Panc1 (cell line): Measurements from ENCODE around the gene ERC2. TPM values are rescaled to one million over a fixed set of nuclear protein-coding genes. Genes with fewer than 3 reads are reported as not detected.

Experiments
- ATAC-seq: fragments of 200-7000 bp; cut with Tn5 transposase; 2 replicates; pipeline ENCODE4 v1.9.1; 2020; ENCODE audit warnings: mild to moderate bottlenecking, moderate library complexity
- BruUV-seq: library from RNA; stranded (reverse); fragments of 400-500 nt; replicated peaks from 2 replicates; lab custom pipeline; 2021; lab: Mats Ljungman, UMichigan
- CTCF ChIA-PET: fragments of 300-600 bp; sonication (Branson Sonifier 250); formaldehyde crosslinking; loops from one replicate; lab custom pipeline; 2022; ENCODE audit warnings: antibody characterized with exemption; lab: Charles Lee
- POLR2A ChIA-PET: fragments of 300-600 bp; sonication (Branson Sonifier 250); formaldehyde crosslinking; loops from one replicate; lab custom pipeline; 2022; ENCODE audit warnings: antibody characterized with exemption; lab: Charles Lee
- DNase-seq: peaks from one replicate; pipeline ENCODE4 v3.0.0-alpha.2; 2010; ENCODE audit warnings: low read depth, low spot score
- H3K27ac ChIP-seq: 2 replicates; pipeline ENCODE4 v1.5.1; 2011; ENCODE audit warnings: mild to moderate bottlenecking, low read length, inconsistent platforms
- H3K27me3 ChIP-seq: fragments of 200-500 bp; sonication (Bioruptor generic); 2 replicates; pipeline ENCODE4 v1.6.0; 2014; ENCODE audit warnings: low read length, inconsistent platforms; ENCODE audit not compliant: control insufficient read depth, insufficient read depth
- H3K36me3 ChIP-seq: fragments of 200-500 bp; sonication (Bioruptor generic); 2 replicates; pipeline ENCODE4 v1.5.1; 2014; ENCODE audit warnings: inconsistent platforms, mild to moderate bottlenecking, low read length, moderate library complexity; ENCODE audit not compliant: control insufficient read depth, insufficient read depth
- H3K4me1 ChIP-seq: 2 replicates; pipeline ENCODE4 v1.5.1; 2011; ENCODE audit warnings: inconsistent platforms, mild to moderate bottlenecking, low read length, moderate library complexity; ENCODE audit not compliant: control insufficient read depth, insufficient read depth
- H3K4me3 ChIP-seq, 2 experiments: 2 replicates each; pipeline ENCODE4 v1.5.1; 2011 to 2012; ENCODE audit warnings: low read depth in 2 of 2, low read length in 2 of 2, mild to moderate bottlenecking in 2 of 2, inconsistent platforms in 1 of 2, moderate library complexity in 1 of 2
- H3K9me3 ChIP-seq: fragments of 200-500 bp; sonication (Bioruptor generic); 2 replicates; pipeline ENCODE4 v1.5.1; 2014; ENCODE audit warnings: low read depth, mild to moderate bottlenecking, inconsistent platforms, low read length, moderate library complexity; ENCODE audit not compliant: control insufficient read depth, insufficient read depth
- CTCF ChIP-seq: fragments of 450-650 bp; IDR thresholded peaks from 2 replicates; pipeline ENCODE4 v1.5.1; 2017; ENCODE audit warnings: mild to moderate bottlenecking
- POLR2AphosphoS5 ChIP-seq: IDR thresholded peaks from 2 replicates; pipeline ENCODE4 v1.6.1; 2012; ENCODE audit warnings: mild to moderate bottlenecking, low read depth, low read length, moderate library complexity
- REST ChIP-seq, 2 experiments: IDR thresholded peaks; 2 replicates each; pipeline ENCODE4 v1.6.1; 2011 to 2012; ENCODE audit warnings: low read depth in 2 of 2, control low read depth in 1 of 2, low read length in 1 of 2, mild to moderate bottlenecking in 1 of 2, moderate library complexity in 1 of 2; ENCODE audit not compliant: insufficient read depth in 1 of 2
- SIN3A ChIP-seq: IDR thresholded peaks from 2 replicates; pipeline ENCODE4 v1.6.1; 2012; ENCODE audit warnings: low read depth, mild to moderate bottlenecking, low read length, moderate library complexity, borderline replicate concordance; ENCODE audit not compliant: insufficient read depth
- TCF7L2 ChIP-seq: IDR thresholded peaks from 2 replicates; pipeline ENCODE4 v1.6.1; 2011; ENCODE audit warnings: mild to moderate bottlenecking, low read depth, low read length, inconsistent platforms
- in situ Hi-C: cut with HindIII; loops from 2 replicates; pipeline ENCODE4 v1.10.0; 2016; ENCODE audit warnings: low sequenced_read_pairs, low pct_unique_long_range_greater_than_20kb
- intact Hi-C: fragments of 100-400 bp; cut with micrococcal nuclease; formaldehyde crosslinking; loops from one replicate; pipeline ENCODE4 v1.10.0; 2022; ENCODE audit not compliant: unreplicated experiment
- total RNA-seq: library from RNA; stranded (reverse); gene quantifications from one replicate; pipeline ENCODE4 v1.2.1, GENCODE V29; 2021; ENCODE audit not compliant: unreplicated experiment

ERC2 gene
- total RNA-seq, 1 experiment from 2014 or later = 0.33 TPM

- ATAC-seq (peak; percentile 83), DNase-seq (no peak)
- in situ Hi-C loops = no loop called here
These were observed 983.2 kb downstream of the ERC2 start for GRCh38 chr3:55484801-55485791.

GRCh38 chr3:55484191-55484689, 984.0 kb downstream of the ERC2 start:
- Histone ChIP-seq H3K27me3 (peaks cover 8% of the 10 kb centered on the region; the same call in 1 of the 2 replicates), H3K36me3 (no peaks in the 10 kb centered on the region), H3K27ac (no peak overlapping the region), H3K4me3 (peak overlapping the region in 1 of 2 experiments; percentile 30; a peak in 1 of 4 replicates), H3K9me3 (no peaks in the 10 kb centered on the region), H3K4me1 (peaks cover 6% of the 10 kb centered on the region; the same call in 1 of the 2 replicates)
- DNase-seq (no peak), ATAC-seq (no peak)
- intact Hi-C loops = loop anchor here (10.0 kb wide), 1 partner anchor 619 kb away; no protein-coding TSS in a partner anchor
- TF ChIP-seq CTCF (no peak), POLR2AphosphoS5 (no peak), TCF7L2 (no peak), SIN3A (no peak), REST (IDR thresholded peaks at IDR 0.05; ENCODE audit: insufficient read depth in 1 of 2, low read depth in 2 of 2, low read length in 1 of 2) (no peak)
- POLR2A ChIA-PET = no interaction called here
- CTCF ChIA-PET = interaction anchor here (0.7 kb wide), 1 partner anchor 777 kb away, joined by 3 read pairs; no protein-coding TSS in a partner anchor
- BruUV-seq = no TSS peak
- in situ Hi-C loops = no loop called here

More at GRCh38 chr3:55484801-55485791, 983.2 kb downstream of the ERC2 start:
- TF ChIP-seq CTCF (peak; percentile 82), SIN3A (no peak)
- H3K4me3 ChIP-seq = peak overlapping the region; percentile 57 to 77; a peak in 3 of 4 replicates
- POLR2A ChIA-PET = no interaction called here
- intact Hi-C loops = loop anchor here (5.0 to 10.0 kb wide), 4 partner anchors 262 to 767 kb away; no protein-coding TSS in a partner anchor
- no peak overlapping the region for H3K27ac ChIP-seq
- H3K36me3 ChIP-seq = no peaks in the 10 kb centered on the region
- peaks cover 8% of the 10 kb centered on the region for H3K27me3 ChIP-seq
- no TSS peak for BruUV-seq
- CTCF ChIA-PET = interaction anchor here (0.6 to 0.7 kb wide), 2 partner anchors 152 to 776 kb away, joined by 3 read pairs; no protein-coding TSS in a partner anchor
- peaks cover 6% of the 10 kb centered on the region; the same call in 1 of the 2 replicates for H3K4me1 ChIP-seq
- no peaks in the 10 kb centered on the region for H3K9me3 ChIP-seq
